HepG2 (cell line): ENCODE results near the gene RAD51. TPM values are rescaled to one million over a fixed set of nuclear protein-coding genes. Genes with fewer than 3 reads are reported as not detected.

ENCODE experiments used
- ARHGAP35 ChIP-seq: sonication (generic); formaldehyde crosslinking; IDR thresholded peaks from 2 replicates; pipeline ENCODE4 v1.9.0; 2022; ENCODE audit warnings: mild to moderate bottlenecking, inconsistent platforms, moderate library complexity, missing genetic modification reagents, borderline replicate concordance
- CAMTA2 ChIP-seq: sonication (generic); formaldehyde crosslinking; IDR thresholded peaks from 2 replicates; pipeline ENCODE4 v1.4.0; 2020; ENCODE audit warnings: mild to moderate bottlenecking, missing genetic modification reagents, borderline replicate concordance
- DPF2 ChIP-seq: sonication (generic); formaldehyde crosslinking; IDR thresholded peaks from 2 replicates; pipeline ENCODE4 v1.4.0; 2020; ENCODE audit warnings: mild to moderate bottlenecking, low read depth, missing genetic modification reagents, borderline replicate concordance
- GABPB1 ChIP-seq: IDR thresholded peaks from 2 replicates; pipeline ENCODE4 v1.6.1; 2016; ENCODE audit warnings: mild to moderate bottlenecking, missing genetic modification reagents, moderate library complexity, missing compliant biosample characterization
- KAT7 ChIP-seq: IDR thresholded peaks from 2 replicates; pipeline ENCODE4 v1.6.1; 2018; ENCODE audit warnings: borderline replicate concordance, missing compliant biosample characterization
- NFAT5 ChIP-seq: sonication (generic); formaldehyde crosslinking; IDR thresholded peaks from 2 replicates; pipeline ENCODE4 v1.4.0; 2020; ENCODE audit warnings: missing genetic modification reagents
- NFATC3 ChIP-seq: sonication (generic); formaldehyde crosslinking; IDR thresholded peaks from 2 replicates; pipeline ENCODE4 v1.5.1; 2020; ENCODE audit warnings: mild to moderate bottlenecking, missing genetic modification reagents
- PBX3 ChIP-seq: sonication (generic); formaldehyde crosslinking; IDR thresholded peaks from 2 replicates; pipeline ENCODE4 v1.8.1; 2023; ENCODE audit warnings: missing genetic modification reagents, inconsistent platforms, borderline replicate concordance
- POGZ ChIP-seq: sonication (generic); formaldehyde crosslinking; IDR thresholded peaks from 2 replicates; pipeline ENCODE4 v1.4.0; 2020; ENCODE audit warnings: mild to moderate bottlenecking, missing genetic modification reagents
- SRSF4 ChIP-seq: fragments of 200-400 bp; formaldehyde crosslinking; IDR thresholded peaks from one replicate; pipeline ENCODE4 v1.6.1; 2018; ENCODE audit warnings: mild to moderate bottlenecking, low read depth, low read length, moderate library complexity; ENCODE audit not compliant: poor library complexity, severe bottlenecking
- ZBTB10 ChIP-seq: sonication (generic); formaldehyde crosslinking; IDR thresholded peaks from 2 replicates; pipeline ENCODE4 v1.4.0; 2020; ENCODE audit warnings: missing genetic modification reagents, borderline replicate concordance
- ZFP36L1 ChIP-seq: sonication (generic); formaldehyde crosslinking; IDR thresholded peaks from 2 replicates; pipeline ENCODE4 v1.8.0; 2022; ENCODE audit warnings: mild to moderate bottlenecking, missing genetic modification reagents, moderate library complexity
- ZNF143 ChIP-seq: sonication (generic); formaldehyde crosslinking; IDR thresholded peaks from 2 replicates; pipeline ENCODE4 v1.4.0; 2020; ENCODE audit warnings: missing genetic modification reagents
- ZNF224 ChIP-seq: sonication (generic); formaldehyde crosslinking; IDR thresholded peaks from 2 replicates; pipeline ENCODE4 v1.5.0; 2020; ENCODE audit warnings: mild to moderate bottlenecking, missing genetic modification reagents
- ZNF350 ChIP-seq: sonication (generic); formaldehyde crosslinking; IDR thresholded peaks from 2 replicates; pipeline ENCODE4 v1.4.0; 2020; ENCODE audit warnings: mild to moderate bottlenecking, low read depth, missing genetic modification reagents, borderline replicate concordance
- ZNF446 ChIP-seq: sonication (generic); formaldehyde crosslinking; IDR thresholded peaks from 2 replicates; pipeline ENCODE4 v1.5.0; 2020; ENCODE audit warnings: mild to moderate bottlenecking, missing genetic modification reagents
- ZNF543 ChIP-seq: sonication (generic); formaldehyde crosslinking; IDR thresholded peaks from 2 replicates; pipeline ENCODE4 v1.4.0; 2020; ENCODE audit warnings: mild to moderate bottlenecking, missing genetic modification reagents
- ZNF576 ChIP-seq: sonication (generic); formaldehyde crosslinking; IDR thresholded peaks from 2 replicates; pipeline ENCODE4 v1.4.0; 2020; ENCODE audit warnings: mild to moderate bottlenecking, missing genetic modification reagents
- ZNF883 ChIP-seq: sonication (generic); formaldehyde crosslinking; IDR thresholded peaks from 2 replicates; pipeline ENCODE4 v1.5.1; 2020; ENCODE audit warnings: mild to moderate bottlenecking, missing genetic modification reagents; ENCODE audit errors: not compliant biosample characterization
- polyA plus RNA-seq, 8 experiments: library from polyadenylated mRNA; depleted of rRNA in 3 of 8; stranded (reverse) in 7 of 8; unstranded in 1 of 8; fragments of >200 nt; fragmentation: Illumina TruSeq in 4 of 8; extraction: Trizol in 4 of 8; gene quantifications; 2 replicates each; pipeline versions ENCODE4 v1.2.1 to v1.2.3, GENCODE V29; 2011 to 2016; ENCODE audit warnings: low read depth in 4 of 8, missing spikeins in 1 of 8, mixed read lengths in 1 of 8; ENCODE audit not compliant: insufficient read depth in 1 of 8
- total RNA-seq, 5 experiments: library from RNA; depleted of rRNA; stranded (reverse); fragments of >200 nt; fragmentation: Illumina TruSeq; extraction: Trizol; gene quantifications; 2 replicates each; pipeline ENCODE4 v1.2.3, GENCODE V29; 2016; ENCODE audit warnings: low read depth in 1 of 5

The RAD51 gene
- total and polyA plus RNA-seq, 2 of the 13 experiments (the other 11 are each of a cell fraction or from before 2014, with no cell fraction given): 8.5 to 12.8 TPM

- TF ChIP-seq KAT7 (CRISPR knock-in tag) (no peak), ZNF224 (CRISPR knock-in tag) (no peak), GABPB1 (CRISPR knock-in tag) (peak; percentile 88), PBX3 (CRISPR knock-in tag) (no peak), CAMTA2 (CRISPR knock-in tag) (no peak), ZBTB10 (CRISPR knock-in tag) (no peak), ZNF576 (CRISPR knock-in tag) (no peak), ZNF350 (peak; percentile 77), ZFP36L1 (no peak), ZNF446 (CRISPR knock-in tag) (peak; percentile 83; the same call in 1 of the 2 replicates), NFAT5 (CRISPR knock-in tag) (no peak), ZNF143 (CRISPR knock-in tag) (0 out of 2 replicates have a peak, but pooled peaks have one; percentile 31), ZNF883 (CRISPR knock-in tag) (no peak), ARHGAP35 (CRISPR knock-in tag) (no peak; the same call in 1 of the 2 replicates), ZNF543 (CRISPR knock-in tag) (peak; percentile 85), POGZ (CRISPR knock-in tag) (peak; percentile 85; the same call in 1 of the 2 replicates), SRSF4 (no peak), NFATC3 (CRISPR knock-in tag) (no peak), DPF2 (CRISPR knock-in tag) (no peak; the same call in 1 of the 2 replicates)
Measured at GRCh38 chr15:40754883-40755811, 60.2 kb downstream of the RAD51 start, which contains the start of gene RMDN3 (continued).
